GM12892 (cell line): ENCODE data around the gene FBN1.

Experiments
- DNase-seq: peaks from one replicate; pipeline ENCODE4 v3.0.0; 2011; ENCODE audit not compliant: insufficient read length
- FAIRE-seq: peaks from 2 replicates; lab custom pipeline; 2011; peaks lifted over from hg19 to GRCh38; lab: Jason Lieb, UNC
- POLR2A ChIP-seq: IDR thresholded peaks from 2 replicates; pipeline ENCODE4 v1.6.1; 2011; ENCODE audit warnings: low read depth, low read length, control low read depth
- POLR2AphosphoS5 ChIP-seq: IDR thresholded peaks from 2 replicates; pipeline ENCODE4 v1.6.1; 2011; ENCODE audit warnings: low read depth, low read length, control low read depth
- TAF1 ChIP-seq: IDR thresholded peaks from 2 replicates; pipeline ENCODE4 v1.6.1; 2011; ENCODE audit warnings: low read depth, mild to moderate bottlenecking, control low read depth, low read length, borderline replicate concordance

The FBN1 gene

DNA sequence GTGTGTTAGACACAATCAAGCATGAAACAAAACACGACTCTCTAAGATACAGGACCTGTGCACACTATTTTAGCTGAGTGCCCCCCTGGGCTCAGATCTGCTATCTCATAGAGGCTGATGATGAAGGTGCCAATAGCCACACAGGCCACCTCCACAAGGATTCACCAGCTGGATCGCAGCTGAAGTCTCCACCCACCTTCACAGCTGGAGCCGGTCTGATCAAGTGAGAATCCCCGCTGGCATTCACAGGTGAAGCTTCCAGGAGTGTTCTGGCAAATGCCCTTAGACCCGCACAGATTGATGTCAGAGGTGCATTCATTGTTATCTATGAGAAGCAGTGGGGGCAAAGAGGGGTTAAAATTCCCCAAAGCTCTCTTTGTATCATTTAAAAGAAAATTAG is 224.1 kb downstream of the FBN1 start:
- no peak for FAIRE-seq
- TF ChIP-seq POLR2AphosphoS5 (no peak), TAF1 (no peak), POLR2A (no peak)
- DNase-seq: no peak

GRCh38 chr15:48419896-48420295 is 225.6 kb downstream of the FBN1 start:
- no peak for DNase-seq
- no peak for TF ChIP-seq POLR2AphosphoS5
- no peak for TF ChIP-seq POLR2A
- TF ChIP-seq TAF1: no peak
- FAIRE-seq: no peak

- FAIRE-seq (no peak), DNase-seq (no peak)
- TF ChIP-seq POLR2AphosphoS5 (no peak), TAF1 (no peak)
Measured at GRCh38 chr15:48418343-48418742, 227.2 kb downstream of the FBN1 start.

DNA sequence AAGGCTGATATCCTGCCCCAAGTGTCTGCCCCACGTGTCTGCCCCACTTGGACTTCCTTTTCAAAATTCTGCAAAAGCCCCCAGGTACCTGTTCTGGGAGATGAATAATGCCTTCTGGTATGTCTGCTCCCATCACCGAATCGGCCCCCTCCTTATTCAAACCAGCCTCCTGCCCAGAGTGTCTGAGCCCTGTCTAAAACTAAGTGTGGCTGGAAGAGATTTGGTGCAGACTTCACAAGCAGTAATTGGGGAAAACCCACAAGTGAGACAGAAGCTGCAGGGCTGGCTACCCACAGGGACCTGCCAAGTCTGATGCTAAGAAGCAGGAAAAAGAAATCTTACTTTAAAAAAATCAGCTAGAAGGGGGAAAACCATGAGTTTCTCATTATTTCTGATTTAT is 229.2 kb downstream of the FBN1 start:
- TF ChIP-seq TAF1: no peak
- TF ChIP-seq POLR2A: no peak
- no peak for TF ChIP-seq POLR2AphosphoS5
- FAIRE-seq: no peak
- DNase-seq: no peak

DNA sequence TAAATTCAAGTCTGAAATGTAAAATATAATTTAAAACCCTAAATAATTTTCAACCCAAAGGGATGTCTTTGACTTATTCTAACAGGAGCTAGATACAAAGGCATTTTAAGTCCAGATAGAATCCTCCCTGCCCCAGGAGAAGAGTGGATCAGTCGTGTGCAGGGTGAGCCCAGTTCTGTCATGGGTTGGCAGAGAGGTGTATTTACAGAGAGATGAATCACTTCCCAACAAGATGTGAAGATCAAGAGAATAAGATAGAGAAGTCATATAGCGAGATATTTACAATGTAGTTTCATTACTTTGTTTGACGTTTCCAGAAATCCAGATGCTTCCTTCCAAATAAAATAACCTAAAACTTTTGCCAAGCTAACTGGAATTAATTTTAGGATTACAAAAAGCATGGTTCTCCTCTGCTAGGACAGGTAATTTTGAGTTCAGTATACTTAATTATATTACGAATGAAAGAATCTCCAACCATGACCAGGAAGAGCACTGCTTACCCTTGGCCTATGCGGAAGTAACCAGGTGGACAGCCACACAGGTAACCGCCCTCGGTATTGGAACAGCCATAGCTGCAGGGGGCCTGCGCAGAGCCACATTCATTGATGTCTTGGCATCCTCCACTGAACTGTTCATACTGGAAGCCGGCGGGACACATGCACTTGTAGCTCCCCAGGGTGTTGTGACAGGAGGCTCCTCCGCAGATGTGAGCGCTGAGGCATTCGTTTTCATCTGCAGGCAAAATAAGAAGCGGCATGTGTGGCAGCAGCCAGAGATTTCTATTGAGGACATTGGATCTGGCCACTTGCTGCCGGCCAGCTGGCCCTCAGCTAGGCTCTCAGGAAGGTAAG is 230.2 kb downstream of the FBN1 start:
- FAIRE-seq (no peak), DNase-seq (no peak)
- TF ChIP-seq POLR2A: no peak
- no peak for TF ChIP-seq TAF1
- no peak for TF ChIP-seq POLR2AphosphoS5

DNA sequence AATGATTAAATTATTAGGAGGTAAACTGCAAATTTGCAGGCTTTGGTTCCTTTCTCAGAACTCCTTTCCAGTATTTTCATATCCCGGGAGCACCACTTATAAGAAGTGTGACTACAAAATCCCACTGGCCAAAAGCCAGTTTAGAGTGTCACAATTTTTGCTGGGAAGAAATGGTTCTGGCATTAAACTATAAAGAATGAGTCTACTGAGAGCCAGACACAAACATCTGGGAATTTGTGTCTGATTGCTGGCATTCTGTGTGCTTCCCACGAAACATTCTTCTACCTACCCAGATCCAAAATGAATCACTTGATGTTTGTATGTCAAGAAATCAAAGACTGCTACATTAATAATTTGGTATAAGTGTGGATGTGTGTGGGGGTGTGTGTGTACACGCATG is 231.5 kb downstream of the FBN1 start:
- FAIRE-seq (no peak), DNase-seq (no peak)
- no peak for TF ChIP-seq TAF1
- no peak for TF ChIP-seq POLR2AphosphoS5
- no peak for TF ChIP-seq POLR2A

GRCh38 chr15:48413304-48413703 is 232.2 kb downstream of the FBN1 start:
- no peak for FAIRE-seq
- TF ChIP-seq TAF1 (no peak), POLR2A (no peak), POLR2AphosphoS5 (no peak)
- no peak for DNase-seq

- DNase-seq: no peak
- TF ChIP-seq POLR2A (no peak), TAF1 (no peak), POLR2AphosphoS5 (no peak)
- no peak for FAIRE-seq
Measured at GRCh38 chr15:48411971-48412591, 233.4 kb downstream of the FBN1 start.

- DNase-seq: no peak
- no peak for FAIRE-seq
- TF ChIP-seq POLR2AphosphoS5: no peak
- no peak for TF ChIP-seq POLR2A
- TF ChIP-seq TAF1: no peak
Measured at GRCh38 chr15:48409623-48410022, 235.9 kb downstream of the FBN1 start.

DNA sequence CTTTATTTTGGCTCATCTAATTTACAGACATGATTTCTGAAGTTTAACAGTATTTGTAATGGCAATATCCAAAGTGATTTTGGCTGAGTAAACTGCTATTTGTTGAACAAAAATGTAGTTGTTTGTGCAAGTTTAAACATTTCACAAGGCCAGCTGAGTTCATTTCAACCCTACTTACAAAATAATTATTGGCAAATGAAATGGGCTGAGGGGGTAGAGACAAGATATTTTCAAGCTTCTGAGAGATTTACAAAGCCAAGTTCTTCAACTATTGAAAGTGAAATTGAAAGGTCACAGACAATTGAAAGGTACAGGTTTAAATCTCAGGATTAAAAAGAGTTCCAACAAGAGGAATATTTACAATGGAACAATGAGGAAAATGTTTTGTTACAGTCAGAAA is 237.2 kb downstream of the FBN1 start:
- peak; percentile 50 for FAIRE-seq

DNA sequence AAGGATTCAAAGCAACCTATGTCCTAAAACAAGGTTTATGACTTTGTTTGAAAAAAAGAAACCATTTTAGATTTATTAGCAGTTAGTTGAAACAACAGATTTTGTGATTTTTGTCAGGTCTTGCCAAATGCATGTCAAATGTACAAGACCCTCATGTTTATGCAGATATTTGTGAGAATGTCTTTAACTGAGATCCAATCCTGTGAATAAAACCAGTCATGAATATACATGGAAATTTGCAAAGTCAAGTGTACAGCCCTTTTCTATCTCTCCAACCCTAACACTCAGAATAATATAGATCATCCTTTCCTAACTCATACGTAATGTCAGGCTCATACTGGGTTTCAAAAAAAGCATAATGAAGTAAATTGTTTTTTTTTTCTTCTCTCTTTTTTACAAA is 237.9 kb downstream of the FBN1 start:
- TF ChIP-seq POLR2AphosphoS5 (no peak), POLR2A (no peak), TAF1 (no peak)
- no peak for FAIRE-seq
- DNase-seq: no peak

More for the DNA sequence above, 237.2 kb downstream of the FBN1 start:
- no peak for DNase-seq
- TF ChIP-seq POLR2AphosphoS5: no peak
- TF ChIP-seq TAF1: no peak
- no peak for TF ChIP-seq POLR2A

DNA sequence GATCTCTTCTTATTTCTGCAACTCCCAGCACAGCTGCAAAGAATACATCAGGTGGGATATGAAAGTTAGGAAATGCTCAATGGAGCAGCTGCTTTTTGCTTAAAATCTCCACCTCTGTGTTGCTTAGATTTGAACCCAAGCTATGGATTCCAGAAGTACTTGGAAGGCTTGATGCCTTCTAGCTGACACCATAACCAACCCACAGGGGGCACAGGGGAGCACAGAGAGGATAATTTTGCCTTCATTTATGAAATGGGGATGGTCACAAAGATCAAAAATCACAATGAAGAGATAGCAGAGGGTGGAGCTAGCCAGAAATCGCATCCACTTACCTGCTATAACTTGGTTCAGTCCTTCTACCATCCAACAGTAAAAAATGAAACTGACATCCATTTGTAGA is 238.6 kb downstream of the FBN1 start:
- TF ChIP-seq TAF1: no peak
- TF ChIP-seq POLR2A: no peak
- FAIRE-seq (no peak), DNase-seq (no peak)

DNA sequence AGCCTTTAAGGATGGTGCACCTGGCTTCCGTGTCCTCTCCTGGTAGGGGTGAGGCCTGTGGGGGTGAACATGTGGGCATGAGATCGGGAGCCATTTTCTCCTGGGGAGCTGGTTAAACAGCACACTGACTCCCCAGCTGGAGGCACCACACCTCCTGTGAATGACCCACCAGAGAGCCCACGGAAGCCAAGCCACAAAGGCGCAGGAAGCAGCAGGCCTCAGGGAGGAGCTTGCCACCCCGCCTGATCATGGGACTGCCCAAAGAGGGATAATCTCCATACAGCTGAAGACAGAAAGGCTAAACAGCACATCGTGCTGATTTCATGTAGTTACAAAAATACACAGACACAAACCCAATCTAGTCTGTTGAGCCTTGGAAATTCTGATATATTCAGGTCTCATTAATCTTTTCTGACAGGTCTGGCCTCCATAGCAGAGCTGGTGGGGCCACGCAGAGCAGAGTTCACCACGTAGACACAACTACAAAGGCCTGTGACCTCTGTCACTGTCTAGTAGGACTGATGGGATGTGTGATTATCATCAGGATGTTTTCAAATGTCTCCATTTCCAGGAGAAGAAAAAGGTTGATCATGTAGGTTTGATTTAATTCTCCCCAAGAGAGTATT is 239.1 kb downstream of the FBN1 start:
- TF ChIP-seq TAF1 (no peak), POLR2AphosphoS5 (no peak), POLR2A (no peak)
- FAIRE-seq (no peak), DNase-seq (no peak)
